TTC549 (cell line): Measurements from ENCODE around the gene LRMDA.

Experiments
- FAIRE-seq: peaks from 2 replicates; lab custom pipeline; 2012; peaks lifted over from hg19 to GRCh38; lab: Jason Lieb, UNC

Gene LRMDA

GRCh38 chr10:76354212-76354738 lies 922.9 kb downstream of the LRMDA start:
- FAIRE-seq, result no peak

- FAIRE-seq, result no peak
Measured at GRCh38 chr10:76354921-76355320, 923.5 kb downstream of the LRMDA start.

- no peak for FAIRE-seq
Measured at GRCh38 chr10:76356557-76356956, 925.1 kb downstream of the LRMDA start.

GRCh38 chr10:76357726-76358415 lies 926.4 kb downstream of the LRMDA start:
- FAIRE-seq, result no peak

- no peak for FAIRE-seq
Measured at GRCh38 chr10:76358743-76359395, 927.4 kb downstream of the LRMDA start.

GRCh38 chr10:76375761-76376160 lies 944.3 kb downstream of the LRMDA start:
- FAIRE-seq, result no peak

GRCh38 chr10:76382381-76382851 lies 951.0 kb downstream of the LRMDA start:
- FAIRE-seq, result no peak

GRCh38 chr10:76388321-76389023 lies 957.0 kb downstream of the LRMDA start:
- no peak for FAIRE-seq

- FAIRE-seq, result no peak
Measured at GRCh38 chr10:76393875-76394706, 962.7 kb downstream of the LRMDA start.

- no peak for FAIRE-seq
Measured at GRCh38 chr10:76394707-76395042, 963.3 kb downstream of the LRMDA start.

- no peak for FAIRE-seq
Measured at GRCh38 chr10:76395251-76395650, 963.8 kb downstream of the LRMDA start.

- FAIRE-seq, result no peak
Measured at GRCh38 chr10:76396134-76396533, 964.7 kb downstream of the LRMDA start.

- FAIRE-seq, result no peak
Measured at GRCh38 chr10:76397181-76398042, 966.0 kb downstream of the LRMDA start.

GRCh38 chr10:76398043-76398710 lies 966.8 kb downstream of the LRMDA start:
- FAIRE-seq, result no peak

- no peak for FAIRE-seq
Measured at GRCh38 chr10:76399226-76399625, 967.8 kb downstream of the LRMDA start.

- FAIRE-seq, result no peak
Measured at GRCh38 chr10:76401006-76401405, 969.6 kb downstream of the LRMDA start.

GRCh38 chr10:76403912-76404311 lies 972.5 kb downstream of the LRMDA start:
- no peak for FAIRE-seq

GRCh38 chr10:76404531-76404930 lies 973.1 kb downstream of the LRMDA start:
- FAIRE-seq, result no peak

GRCh38 chr10:76405922-76406321 lies 974.5 kb downstream of the LRMDA start:
- FAIRE-seq, result no peak

- FAIRE-seq, result no peak
Measured at GRCh38 chr10:76408646-76409045, 977.2 kb downstream of the LRMDA start.
